GM18507 (cell line): ENCODE results near the gene TMEM123.

ENCODE experiments used
- DNase-seq: peaks from one replicate; pipeline ENCODE4 v3.0.0; 2011; ENCODE audit warnings: low read depth; ENCODE audit not compliant: insufficient read length; ENCODE audit errors: extremely low spot score
- FAIRE-seq: peaks from 2 replicates; lab custom pipeline; 2011; peaks lifted over from hg19 to GRCh38; lab: Jason Lieb, UNC

Gene TMEM123

GRCh38 chr11:102430158-102430836 lies 22.3 kb downstream of the TMEM123 start:
- FAIRE-seq = peak; percentile 91
- DNase-seq = no peak

- no peak for DNase-seq
- no peak for FAIRE-seq
Measured at GRCh38 chr11:102429691-102430090, 22.9 kb downstream of the TMEM123 start.

GRCh38 chr11:102429226-102429625 lies 23.3 kb downstream of the TMEM123 start:
- FAIRE-seq (peak; percentile 39), DNase-seq (no peak)

GRCh38 chr11:102428696-102429095 lies 23.9 kb downstream of the TMEM123 start:
- DNase-seq (no peak), FAIRE-seq (no peak)

- no peak for DNase-seq
- FAIRE-seq = no peak
Measured at GRCh38 chr11:102427068-102427467, 25.5 kb downstream of the TMEM123 start.

- no peak for DNase-seq
- no peak for FAIRE-seq
Measured at GRCh38 chr11:102426570-102426969, 26.0 kb downstream of the TMEM123 start.

- FAIRE-seq = no peak
- DNase-seq = no peak
Measured at GRCh38 chr11:102426000-102426399, 26.6 kb downstream of the TMEM123 start.

GRCh38 chr11:102423936-102424335 lies 28.6 kb downstream of the TMEM123 start:
- no peak for DNase-seq
- FAIRE-seq = no peak

- DNase-seq (no peak), FAIRE-seq (no peak)
Measured at GRCh38 chr11:102422817-102423712, 29.5 kb downstream of the TMEM123 start.

- FAIRE-seq (no peak), DNase-seq (no peak)
Measured at GRCh38 chr11:102421261-102421660, 31.3 kb downstream of the TMEM123 start.

GRCh38 chr11:102420547-102420946 lies 32.0 kb downstream of the TMEM123 start:
- DNase-seq = peak; percentile 14
- peak; percentile 86 for FAIRE-seq

GRCh38 chr11:102419181-102419580 lies 33.4 kb downstream of the TMEM123 start:
- no peak for FAIRE-seq
- no peak for DNase-seq

- no peak for FAIRE-seq
- DNase-seq = no peak
Measured at GRCh38 chr11:102416976-102417375, 35.6 kb downstream of the TMEM123 start.

GRCh38 chr11:102415304-102415916 lies 37.2 kb downstream of the TMEM123 start:
- no peak for DNase-seq
- FAIRE-seq = no peak

GRCh38 chr11:102414559-102414958 lies 38.0 kb downstream of the TMEM123 start:
- FAIRE-seq (no peak), DNase-seq (no peak)

GRCh38 chr11:102413497-102413896 lies 39.1 kb downstream of the TMEM123 start:
- FAIRE-seq (no peak), DNase-seq (no peak)

GRCh38 chr11:102411142-102411541 lies 41.4 kb downstream of the TMEM123 start:
- FAIRE-seq (no peak), DNase-seq (no peak)

GRCh38 chr11:102410382-102410784 lies 42.2 kb downstream of the TMEM123 start:
- FAIRE-seq (no peak), DNase-seq (no peak)

- FAIRE-seq = no peak
Measured at GRCh38 chr11:102408339-102408738, 44.2 kb downstream of the TMEM123 start.

GRCh38 chr11:102407901-102408300 lies 44.7 kb downstream of the TMEM123 start:
- DNase-seq = no peak
- FAIRE-seq = no peak

More at GRCh38 chr11:102408339-102408738, 44.2 kb downstream of the TMEM123 start:
- DNase-seq = no peak
